Measurements from ENCODE around the gene UROC1.
A peak's percentile ranks its signal among the peaks of the same experiment; 100 is the strongest.

The UROC1 gene

GRCh38 chr3:126528800-126529541 is 11.4 kb upstream of the UROC1 start:
- no peak overlapping the region for H3K4me3 Mint-ChIP-seq
- no peaks in the 10 kb centered on the region for H3K9me3 Mint-ChIP-seq
- DNase-seq (ENCODE audit: low spot score in 2 of 2) = no peak

GRCh38 chr3:126528419-126528799 is 10.8 kb upstream of the UROC1 start:
- no peak overlapping the region for H3K4me3 Mint-ChIP-seq
- H3K9me3 Mint-ChIP-seq = no peaks in the 10 kb centered on the region
- no peaks in the 10 kb centered on the region for H3K36me3 Mint-ChIP-seq
- H3K4me1 Mint-ChIP-seq = no peaks in the 10 kb centered on the region
- no peak overlapping the region for H3K27ac Mint-ChIP-seq
- ATAC-seq (no peak), DNase-seq (ENCODE audit: low spot score in 2 of 2) (no peak)

More at GRCh38 chr3:126528800-126529541, 11.4 kb upstream of the UROC1 start:
- Mint-ChIP-seq H3K4me1 (no peaks in the 10 kb centered on the region), H3K27ac (no peak overlapping the region), H3K36me3 (no peaks in the 10 kb centered on the region)
- no peak for ATAC-seq

DNA sequence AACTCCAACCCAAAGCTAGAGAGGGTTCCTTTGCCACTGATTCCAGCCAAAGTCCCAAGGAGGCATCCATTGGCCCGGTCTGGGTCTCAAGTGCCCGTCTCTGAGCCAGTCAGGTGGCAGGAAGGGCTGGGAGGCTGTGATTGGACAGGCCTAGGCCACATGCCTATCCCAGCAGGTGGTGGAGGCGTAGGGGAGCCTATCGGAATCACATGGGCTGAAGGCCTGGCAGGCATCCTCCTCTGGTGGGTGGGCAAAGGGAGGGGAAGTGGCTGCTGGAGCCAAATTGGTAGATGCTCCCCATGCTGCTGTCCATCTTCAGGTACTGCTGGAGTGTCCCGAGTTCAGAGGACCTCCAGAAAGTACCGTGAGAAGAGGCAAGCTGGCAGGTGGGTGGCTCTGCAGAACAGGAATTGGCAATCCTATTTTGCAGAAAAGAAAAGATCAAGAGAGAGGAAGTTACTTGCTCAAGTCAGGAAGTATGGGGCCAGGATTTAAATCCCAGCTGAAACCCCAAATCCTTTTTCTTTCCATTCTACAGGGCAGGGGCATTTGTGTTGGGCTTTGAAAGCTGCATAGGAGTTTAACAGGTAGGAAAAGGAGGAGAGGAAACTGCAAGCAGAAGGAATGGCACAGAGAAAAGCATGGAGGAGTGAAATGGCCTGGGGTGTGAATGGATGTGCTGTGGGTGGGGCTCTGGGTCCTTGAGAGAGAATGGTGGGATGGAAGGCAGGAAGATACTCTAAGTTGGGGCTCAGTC is 10.1 kb upstream of the UROC1 start:
- DNase-seq (ENCODE audit: low spot score in 2 of 2) = no peak
- Mint-ChIP-seq H3K9me3 (no peaks in the 10 kb centered on the region), H3K4me3 (no peak overlapping the region), H3K27ac (no peak overlapping the region), H3K4me1 (no peaks in the 10 kb centered on the region), H3K36me3 (no peaks in the 10 kb centered on the region)
- no peak for ATAC-seq

DNA sequence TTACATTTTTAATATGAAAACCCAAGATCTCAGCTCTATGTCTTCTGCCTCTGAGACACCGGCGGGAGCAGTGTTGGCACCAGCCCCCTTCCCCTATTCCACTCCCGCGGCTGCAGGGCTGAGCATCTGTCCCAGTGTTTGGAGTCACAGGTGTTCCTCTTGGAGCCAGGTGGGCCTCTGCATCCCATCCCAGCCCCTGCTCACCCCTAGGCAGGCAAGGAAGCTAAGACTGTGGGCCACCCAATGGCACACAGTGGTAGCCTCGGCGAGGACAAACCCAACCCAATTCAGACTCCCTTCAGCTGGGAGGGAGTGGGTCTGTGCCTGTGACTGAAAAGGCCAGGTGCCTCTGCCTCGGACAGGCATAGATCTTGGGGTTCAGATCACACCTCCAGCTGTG is 9.4 kb upstream of the UROC1 start:
- Mint-ChIP-seq H3K9me3 (no peaks in the 10 kb centered on the region), H3K27ac (no peak overlapping the region), H3K36me3 (no peaks in the 10 kb centered on the region), H3K4me3 (no peak overlapping the region), H3K4me1 (peaks cover 3% of the 10 kb centered on the region)
- DNase-seq (ENCODE audit: low spot score in 2 of 2) = no peak
- no peak for ATAC-seq

- ATAC-seq (no peak), DNase-seq (ENCODE audit: low spot score in 2 of 2) (no peak)
- peaks cover 4% of the 10 kb centered on the region for H3K4me1 Mint-ChIP-seq
- H3K36me3 Mint-ChIP-seq = no peaks in the 10 kb centered on the region
- H3K9me3 Mint-ChIP-seq = no peaks in the 10 kb centered on the region
- H3K27ac Mint-ChIP-seq = no peak overlapping the region
- H3K4me3 Mint-ChIP-seq = no peak overlapping the region
Measured at GRCh38 chr3:126526668-126527005, 9.1 kb upstream of the UROC1 start.

DNA sequence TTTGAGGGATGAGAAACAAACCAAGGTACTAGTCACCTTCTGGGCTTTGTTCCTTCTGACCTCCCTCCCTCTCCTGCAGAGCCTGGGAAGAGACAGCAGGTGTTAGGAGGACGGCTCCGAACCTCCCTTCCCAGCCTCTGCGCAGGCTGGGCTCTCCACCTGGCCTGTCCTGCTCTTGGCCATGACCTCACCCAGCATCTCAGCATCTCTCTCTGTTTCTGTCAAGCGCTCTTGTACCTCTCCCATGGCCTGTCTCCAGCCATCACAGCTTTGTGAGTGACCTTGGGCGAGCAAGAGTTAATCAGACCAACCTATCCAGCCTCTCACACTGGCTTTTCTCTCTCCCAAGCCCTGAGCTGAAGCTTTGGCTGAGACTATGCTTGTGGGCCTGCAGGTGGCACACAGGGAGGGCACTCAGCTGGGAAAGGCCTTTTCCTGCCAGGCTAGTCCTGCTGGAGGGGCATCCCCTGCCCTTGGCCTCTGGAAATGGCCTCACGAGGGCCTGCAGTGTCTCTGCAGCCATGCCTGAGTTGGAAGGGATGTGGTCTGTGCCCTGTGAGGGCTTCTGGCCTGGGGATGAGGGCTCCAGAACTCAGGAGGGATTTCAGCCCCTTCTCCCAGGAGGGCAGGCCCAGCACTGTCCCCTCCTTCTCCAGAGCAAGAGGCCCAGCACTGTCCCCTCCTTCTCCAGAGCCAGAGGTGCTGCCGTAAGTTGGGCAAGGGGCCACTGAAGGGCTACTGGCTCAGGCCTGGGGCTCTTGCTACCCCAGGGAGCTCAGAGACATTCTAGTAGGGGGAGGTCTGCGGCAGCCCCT is 8.5 kb upstream of the UROC1 start:
- Mint-ChIP-seq H3K4me3 (no peak overlapping the region), H3K4me1 (peaks cover 4% of the 10 kb centered on the region), H3K9me3 (no peaks in the 10 kb centered on the region), H3K27ac (no peak overlapping the region), H3K36me3 (no peaks in the 10 kb centered on the region)
- DNase-seq (ENCODE audit: low spot score in 2 of 2) (no peak), ATAC-seq (no peak)

GRCh38 chr3:126525091-126525852 is 7.7 kb upstream of the UROC1 start:
- no peak for DNase-seq (ENCODE audit: low spot score in 2 of 2)
- Mint-ChIP-seq H3K4me3 (no peak overlapping the region), H3K4me1 (peaks cover 4% of the 10 kb centered on the region), H3K9me3 (no peaks in the 10 kb centered on the region), H3K36me3 (no peaks in the 10 kb centered on the region), H3K27ac (no peak overlapping the region)
- no peak for ATAC-seq

DNA sequence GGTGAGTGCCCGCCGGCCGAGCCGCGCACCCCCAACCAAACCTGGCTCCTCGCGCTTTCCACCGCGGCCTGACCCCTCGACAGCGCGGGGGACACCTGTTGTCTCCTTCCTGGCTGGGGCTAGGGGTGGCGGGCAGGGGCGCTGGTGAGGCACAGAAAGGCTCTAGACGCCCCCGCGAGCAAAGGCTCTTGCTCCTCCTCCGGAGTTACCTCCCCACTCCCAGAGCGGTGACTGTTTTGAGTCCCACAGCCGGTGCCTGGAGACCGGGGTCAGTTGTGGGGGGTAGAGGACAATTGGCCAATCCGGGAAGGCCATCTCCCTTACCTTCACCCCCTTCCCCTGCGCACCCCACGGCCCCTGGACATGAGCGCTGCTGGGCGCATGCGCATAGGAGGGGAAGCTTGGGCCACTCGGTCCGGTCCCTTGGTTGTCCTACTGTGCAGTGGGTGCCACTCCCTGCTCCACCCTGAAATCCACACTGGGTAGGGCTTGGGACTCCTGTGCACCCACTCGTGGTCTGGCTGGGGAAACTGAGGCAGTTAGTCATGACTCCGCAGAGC is 6.9 kb upstream of the UROC1 start:
- Mint-ChIP-seq H3K9me3 (no peaks in the 10 kb centered on the region), H3K36me3 (no peaks in the 10 kb centered on the region), H3K4me3 (no peak overlapping the region), H3K4me1 (peaks cover 4% of the 10 kb centered on the region), H3K27ac (no peak overlapping the region)
- ATAC-seq (no peak), DNase-seq (ENCODE audit: low spot score in 2 of 2) (no peak)

- Mint-ChIP-seq H3K36me3 (no peaks in the 10 kb centered on the region), H3K9me3 (no peaks in the 10 kb centered on the region), H3K4me3 (no peak within 1 kb of the TSS), H3K27ac (no peak within 1 kb of the TSS), H3K4me1 (peaks cover 4% of the 10 kb centered on the region)
- DNase-seq (ENCODE audit: low spot score in 2 of 2) (no peak), ATAC-seq (peak; percentile 29)
Measured at GRCh38 chr3:126523745-126524428, 6.3 kb upstream of the UROC1 start, which contains the start of gene CHST13. TSS of gene CHST13 (plus strand) at chr3:126524155. CDS start at chr3:126524333, 178 bp downstream.

DNA sequence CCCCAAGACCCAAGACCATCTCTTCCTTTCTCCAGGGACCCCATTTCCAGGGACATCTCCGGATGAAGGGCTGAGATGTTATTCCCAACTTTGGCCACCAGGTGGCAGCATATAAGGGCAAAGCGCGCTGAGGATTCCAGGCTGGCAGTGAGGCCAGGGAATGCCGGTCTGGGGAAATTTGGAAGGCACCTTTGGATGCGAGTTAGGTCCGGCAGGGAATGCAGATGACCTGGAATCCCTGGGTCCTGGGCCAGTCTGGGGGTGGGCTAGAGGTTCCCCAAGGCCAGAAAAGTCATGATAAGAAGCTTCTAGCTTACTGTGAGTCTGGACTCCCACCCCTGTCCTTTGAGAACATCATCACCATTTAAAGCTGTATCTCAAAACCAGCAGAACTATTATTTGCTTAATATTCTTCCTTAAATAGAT is 4.8 kb upstream of the UROC1 start:
- H3K9me3 Mint-ChIP-seq = no peaks in the 10 kb centered on the region
- H3K36me3 Mint-ChIP-seq = no peaks in the 10 kb centered on the region
- ATAC-seq (no peak), DNase-seq (ENCODE audit: low spot score in 2 of 2) (peak; percentile 44 to 69)
- no peak overlapping the region for H3K27ac Mint-ChIP-seq
- H3K4me1 Mint-ChIP-seq = peaks cover 4% of the 10 kb centered on the region
- H3K4me3 Mint-ChIP-seq = no peak overlapping the region

GRCh38 chr3:126521122-126521891 is 3.7 kb upstream of the UROC1 start:
- Mint-ChIP-seq H3K27ac (no peak overlapping the region), H3K4me3 (no peak overlapping the region), H3K9me3 (no peaks in the 10 kb centered on the region), H3K36me3 (no peaks in the 10 kb centered on the region), H3K4me1 (peaks cover 4% of the 10 kb centered on the region)
- ATAC-seq (no peak), DNase-seq (ENCODE audit: low spot score in 2 of 2) (no peak)

DNA sequence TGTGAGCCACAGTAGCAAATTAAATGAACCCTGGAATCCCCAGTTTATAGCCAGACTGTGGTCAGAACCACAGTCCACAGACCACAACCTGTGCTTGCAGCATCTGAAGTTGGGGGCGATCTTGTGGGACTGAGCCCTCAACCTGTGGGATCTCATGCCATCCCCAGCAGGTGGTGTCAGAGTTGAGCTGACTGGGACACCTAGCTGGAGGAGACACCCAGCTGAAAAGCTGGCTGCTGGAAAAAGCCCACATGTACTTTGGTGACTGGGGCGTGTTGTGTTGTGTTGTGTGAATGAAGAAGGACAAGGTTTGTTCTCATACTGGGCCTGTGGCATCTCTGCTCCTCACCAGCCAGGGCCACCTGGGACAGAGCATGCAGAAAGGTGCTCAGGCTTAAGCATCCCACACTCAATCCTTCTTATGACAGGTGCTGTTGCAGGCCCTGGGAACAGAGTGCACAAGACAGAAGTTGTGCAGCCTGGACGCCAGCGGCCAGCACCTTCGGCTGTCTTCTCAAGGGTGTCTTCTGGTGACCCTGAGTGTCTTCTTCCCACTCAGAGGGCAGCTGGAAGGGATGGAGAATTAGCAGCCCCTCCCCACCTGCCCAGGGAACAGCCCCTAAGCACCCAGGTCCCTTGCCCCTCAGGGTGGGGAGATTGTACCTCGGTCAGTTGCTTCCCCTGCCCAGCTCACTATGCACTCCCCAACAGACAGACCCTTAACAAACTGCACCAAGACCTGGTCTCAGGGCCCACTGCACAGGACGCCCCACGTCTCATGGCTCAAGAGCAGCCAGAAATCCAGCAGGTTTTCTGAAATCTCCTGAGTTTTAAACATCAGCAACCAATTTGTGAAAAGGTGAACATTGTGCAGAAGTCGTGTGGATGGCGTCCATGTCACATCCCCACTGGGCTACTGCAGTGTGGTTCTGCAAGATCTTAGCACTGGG is 2.2 kb upstream of the UROC1 start:
- Mint-ChIP-seq H3K4me1 (peaks cover 4% of the 10 kb centered on the region), H3K4me3 (no peak overlapping the region), H3K27ac (no peak overlapping the region), H3K36me3 (no peaks in the 10 kb centered on the region), H3K9me3 (no peaks in the 10 kb centered on the region)
- no peak for ATAC-seq
- no peak for DNase-seq (ENCODE audit: low spot score in 2 of 2)

DNA sequence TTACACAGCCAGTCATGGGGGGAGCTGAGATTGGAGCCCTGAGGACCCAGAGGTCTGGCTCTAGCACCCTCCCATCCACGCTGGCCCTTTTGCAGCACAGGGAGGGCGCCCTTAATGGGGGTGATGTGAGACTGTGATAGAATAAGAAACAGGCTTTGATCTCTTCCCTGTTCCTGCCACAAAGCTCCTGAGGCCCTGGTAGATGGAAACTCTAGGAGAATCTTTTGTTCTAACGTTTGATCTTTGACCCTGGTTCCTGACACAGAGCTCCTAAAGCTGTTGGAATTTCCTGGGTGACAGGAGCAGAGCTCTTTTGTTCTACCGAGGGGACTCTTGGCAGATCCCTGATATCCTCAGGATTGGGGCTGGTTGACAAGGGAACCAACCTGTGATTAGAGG is 1.2 kb upstream of the UROC1 start:
- no peak overlapping the region for H3K27ac Mint-ChIP-seq
- no peaks in the 10 kb centered on the region for H3K36me3 Mint-ChIP-seq
- H3K9me3 Mint-ChIP-seq = no peaks in the 10 kb centered on the region
- ATAC-seq (no peak), DNase-seq (ENCODE audit: low spot score in 2 of 2) (no peak)
- no peak overlapping the region for H3K4me3 Mint-ChIP-seq
- H3K4me1 Mint-ChIP-seq = peaks cover 4% of the 10 kb centered on the region
